ENCODE measurements around the gene CAPS.

- TF ChIP-seq CTCF (conservative IDR thresholded peaks at IDR 0.05): no peak
- TF ChIP-seq ZFX (IDR thresholded peaks at IDR 0.05): no peak
Measured at GRCh38 chr19:5867201-5868136, 46.6 kb upstream of the CAPS start.
